ENCODE results near the gene SRP14.
A peak's percentile ranks its signal among the peaks of the same experiment; 100 is the strongest.
"Not testable (repeated sequence)": the region's sequence is repeated elsewhere in the genome, so short reads cannot be mapped to it uniquely, and the experiment has no call there.

The SRP14 gene, protein sequence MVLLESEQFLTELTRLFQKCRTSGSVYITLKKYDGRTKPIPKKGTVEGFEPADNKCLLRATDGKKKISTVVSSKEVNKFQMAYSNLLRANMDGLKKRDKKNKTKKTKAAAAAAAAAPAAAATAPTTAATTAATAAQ

DNA sequence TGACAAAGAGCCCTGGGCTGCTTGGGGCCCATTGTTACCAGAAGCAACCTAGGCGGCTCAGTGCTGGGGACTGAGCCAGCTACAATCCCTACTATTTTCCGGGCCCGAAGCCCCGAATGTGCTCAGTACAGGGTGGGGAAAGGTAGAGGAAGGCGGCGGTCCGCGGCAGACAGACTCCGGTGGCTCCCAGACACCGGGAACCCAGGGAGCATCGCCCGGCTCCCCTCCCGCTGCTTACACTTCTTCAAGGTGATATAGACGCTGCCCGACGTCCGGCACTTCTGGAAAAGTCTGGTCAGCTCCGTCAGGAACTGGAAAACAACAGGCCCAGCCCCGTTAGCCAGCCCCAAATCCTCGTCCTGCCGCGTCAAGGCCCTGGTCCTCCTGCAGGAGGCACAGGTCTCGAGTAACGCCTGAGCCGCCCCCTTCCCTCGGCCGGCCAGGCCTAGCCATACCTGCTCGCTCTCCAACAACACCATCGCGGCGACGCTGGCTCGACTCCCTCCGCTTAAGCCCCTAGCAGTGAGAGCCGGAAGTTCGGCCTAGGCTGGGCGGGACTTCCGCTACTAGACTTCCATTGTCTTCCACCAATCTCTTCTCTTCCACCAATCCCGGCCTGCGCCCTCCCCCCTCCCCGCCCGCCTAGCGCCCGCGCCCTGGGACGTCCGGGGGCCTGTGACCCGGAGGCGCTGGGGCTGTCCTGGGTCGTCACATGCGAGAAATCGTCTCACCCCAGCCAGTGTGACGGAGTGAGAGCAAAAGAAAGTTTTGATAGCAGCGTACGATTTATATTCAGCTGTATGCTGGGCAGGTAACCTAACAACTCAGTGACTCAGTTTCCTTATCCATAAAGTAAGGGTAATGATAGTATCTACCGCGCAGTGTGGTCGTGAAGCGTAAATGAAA, at the start of gene SRP14:
TSS of gene SRP14 (minus strand) at position 544 of the 906 bp plus-strand sequence. CDS start at position 479, 65 bp downstream.
- peak; percentile 93 for DNase-seq (ENCODE audit: low spot score)

DNA sequence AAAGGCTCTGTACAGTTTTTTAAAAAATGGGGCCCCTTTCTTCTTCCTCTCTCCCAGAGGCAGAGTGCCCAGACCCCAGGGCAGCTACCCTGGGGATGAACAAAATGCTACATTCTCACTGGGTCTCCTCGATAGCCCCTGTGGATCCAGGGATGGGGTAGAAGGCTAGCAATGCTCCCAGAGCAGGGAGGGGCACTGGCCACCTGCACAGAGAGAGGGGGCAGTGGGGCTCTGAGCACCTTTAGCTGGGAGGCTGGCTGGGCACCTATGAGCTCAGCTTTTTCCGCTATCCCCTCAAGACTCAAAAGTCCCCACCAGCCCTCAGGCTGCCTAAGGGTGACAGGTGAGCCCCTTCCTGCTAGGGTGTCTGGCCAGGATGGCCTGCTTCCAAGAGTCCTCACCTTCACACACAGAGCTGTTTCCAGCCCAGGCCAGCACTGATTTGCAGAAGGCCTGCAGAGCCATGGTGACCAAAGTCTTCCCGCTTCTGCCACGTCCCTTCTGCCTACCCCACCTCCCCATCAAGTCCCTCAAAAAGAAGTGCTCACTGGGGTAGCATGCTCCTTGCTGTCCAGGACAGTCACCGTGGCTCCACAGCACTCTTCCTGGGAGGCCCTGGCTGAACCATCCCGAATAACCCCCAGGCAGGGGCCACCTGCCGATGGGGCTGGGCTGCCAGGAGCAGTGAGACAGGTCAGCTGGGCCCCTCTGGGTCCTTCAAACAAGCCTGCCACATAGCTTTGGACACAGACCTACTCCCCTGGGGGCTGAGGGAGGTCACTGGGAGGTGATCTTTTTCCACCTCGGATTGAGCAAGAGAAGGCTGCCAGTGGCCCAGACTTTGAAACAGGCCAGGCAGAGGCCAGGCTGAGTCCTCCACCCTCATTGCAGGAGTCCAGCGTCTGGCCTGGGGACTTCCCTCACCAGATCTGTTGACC, 49.3 kb upstream of the SRP14 start:
- no peak for DNase-seq (ENCODE audit: low spot score)

DNA sequence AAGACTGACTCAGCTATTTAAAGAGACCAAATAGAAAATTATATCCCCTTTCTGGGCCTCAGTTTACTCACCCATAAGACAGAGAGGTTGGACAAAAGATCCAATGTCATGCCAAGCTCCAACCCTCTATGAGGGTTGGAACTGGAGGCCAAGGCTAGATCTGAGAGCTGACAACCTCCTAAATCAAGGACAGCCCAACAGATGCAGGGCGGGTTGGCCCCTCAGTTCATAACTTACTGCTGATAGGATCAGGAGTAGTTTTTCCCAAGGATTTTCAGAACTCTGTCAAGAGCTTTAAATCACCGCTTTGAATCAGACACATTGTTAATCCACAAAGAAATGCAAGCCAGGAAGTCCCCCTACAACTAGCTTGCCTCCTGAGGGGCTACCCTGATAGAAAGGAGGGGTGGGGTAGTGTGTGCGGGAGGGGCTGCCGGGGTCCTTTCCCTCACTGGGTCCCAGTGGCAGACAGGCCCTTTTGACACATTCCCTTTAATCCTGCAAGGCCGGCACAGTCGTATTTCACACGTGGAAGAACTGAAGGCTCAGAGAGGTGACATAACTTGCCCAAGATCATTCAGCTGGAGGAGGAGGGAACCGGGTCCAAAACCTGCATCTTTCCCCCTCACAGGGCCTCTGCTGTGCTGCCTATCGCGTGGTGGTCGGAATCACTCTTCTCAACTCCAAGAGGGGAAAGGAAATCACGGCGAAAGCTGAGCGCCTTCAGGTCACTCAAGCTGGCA, 48.3 kb upstream of the SRP14 start:
- no peak for DNase-seq (ENCODE audit: low spot score)

DNA sequence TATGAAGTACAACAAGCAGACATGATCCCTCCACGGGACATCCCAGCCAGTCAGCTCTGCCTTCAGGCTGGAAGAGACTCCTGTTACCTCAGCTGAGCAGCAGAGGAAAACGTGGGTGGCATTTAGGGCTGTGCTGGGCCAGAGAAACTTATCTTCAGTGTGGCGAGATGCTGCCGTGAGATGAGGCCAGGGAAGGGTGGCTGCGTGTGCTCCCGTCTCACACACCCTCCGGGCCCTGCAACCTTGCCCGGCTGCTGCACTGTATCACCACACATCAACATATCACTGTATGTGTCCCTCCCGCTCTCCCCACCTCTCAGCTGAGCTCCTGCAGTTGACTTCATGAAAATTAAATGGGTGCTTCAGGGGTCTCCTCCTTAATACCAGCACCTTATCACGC, 46.3 kb upstream of the SRP14 start:
- DNase-seq (ENCODE audit: low spot score) = no peak

DNA sequence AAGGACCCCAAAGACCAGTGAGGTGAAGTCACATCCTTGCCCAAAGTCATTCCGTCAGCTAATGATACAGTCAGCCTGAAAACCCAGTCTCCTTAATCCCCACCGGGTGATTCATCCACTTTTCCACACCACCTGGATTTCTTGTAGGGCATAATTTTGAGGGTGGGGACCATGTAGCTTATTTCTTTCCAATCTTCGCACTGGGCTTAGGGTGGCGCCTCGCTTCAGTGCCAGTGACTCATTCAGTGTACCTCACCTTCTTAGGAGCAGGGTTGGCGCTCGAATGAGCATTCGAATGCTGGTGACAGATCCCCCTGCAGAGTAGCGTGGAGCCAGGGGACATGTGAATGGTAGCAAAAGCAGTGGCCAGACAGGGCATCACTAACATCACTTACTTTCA, 45.7 kb upstream of the SRP14 start:
- DNase-seq (ENCODE audit: low spot score) = no peak

DNA sequence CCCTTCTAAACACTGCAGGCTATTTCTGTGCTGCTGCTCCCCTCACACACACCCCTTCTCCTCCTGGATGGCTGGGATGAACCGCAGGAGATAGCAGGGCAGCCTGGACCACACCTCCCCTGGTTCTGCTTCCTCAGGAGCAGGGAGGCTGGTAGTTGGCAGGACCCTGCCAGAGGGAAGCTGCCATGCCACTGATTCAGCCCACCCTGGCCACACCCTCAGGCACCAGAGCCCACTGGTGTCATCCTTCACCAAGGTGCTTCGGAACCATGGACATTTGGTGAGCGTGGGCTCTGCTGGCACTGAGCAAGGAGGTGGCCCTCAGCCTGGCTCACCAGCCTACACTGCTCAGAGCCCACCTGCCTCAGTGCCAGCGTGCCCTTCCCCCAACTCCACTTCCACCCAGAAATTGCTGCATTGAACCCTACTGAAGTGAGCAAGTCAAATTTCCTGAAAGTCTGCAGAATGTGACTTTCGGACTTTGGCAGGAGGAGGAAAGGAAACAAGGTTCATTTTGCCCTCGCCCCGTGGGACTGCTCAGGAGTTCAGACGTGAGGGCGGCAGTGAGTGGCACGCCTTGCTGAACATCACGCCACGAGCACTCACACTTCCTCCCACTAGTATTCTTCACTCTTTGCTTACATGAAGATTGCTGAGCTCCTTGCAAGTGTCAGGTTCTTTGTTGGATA, 43.4 kb upstream of the SRP14 start:
- DNase-seq (ENCODE audit: low spot score) = no peak

DNA sequence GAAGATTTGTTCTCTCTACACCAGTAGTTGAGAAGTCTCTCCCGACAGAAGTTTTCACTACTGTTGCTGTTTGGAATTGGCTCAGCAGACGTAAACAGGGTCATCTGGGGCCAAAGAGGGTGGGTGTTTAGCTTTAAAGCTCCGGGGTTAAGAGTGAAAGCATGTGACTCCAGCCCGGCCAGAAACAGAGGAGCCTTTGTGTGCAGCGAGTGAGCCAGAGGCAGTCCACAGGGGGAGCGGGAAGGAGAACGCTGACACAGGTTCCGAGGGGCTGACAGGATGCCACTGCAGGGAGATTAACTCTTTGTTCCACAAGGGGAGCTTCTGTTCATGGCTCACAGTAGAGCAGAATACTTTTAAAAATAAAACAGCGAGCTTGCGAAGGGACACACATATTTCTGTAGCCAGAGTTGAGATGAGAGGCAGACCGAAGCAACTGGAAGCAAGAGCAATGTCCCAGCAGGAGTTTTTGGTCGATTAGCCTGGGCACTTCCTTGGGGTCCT, 42.8 kb upstream of the SRP14 start:
- DNase-seq (ENCODE audit: low spot score) = peak; percentile 70

DNA sequence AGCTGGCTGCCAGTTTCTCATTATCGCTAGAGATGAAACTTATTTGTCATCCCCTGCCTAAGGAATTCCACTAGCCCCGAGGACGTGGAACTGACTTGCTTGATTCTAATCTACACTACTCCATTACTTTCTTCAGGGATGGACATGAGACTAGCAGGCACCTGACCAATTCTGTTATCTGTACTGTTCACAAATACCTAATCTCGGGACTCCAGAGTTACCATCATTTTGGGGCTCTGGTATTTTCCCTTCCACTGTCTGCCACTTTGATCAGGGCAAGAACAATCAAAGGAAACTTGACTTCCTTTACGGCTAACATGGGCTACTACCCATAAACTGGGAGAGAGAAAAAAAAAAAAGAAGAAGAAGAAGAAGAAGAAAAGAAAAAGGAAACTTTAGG, 41.9 kb upstream of the SRP14 start:
- DNase-seq (ENCODE audit: low spot score) = no peak

DNA sequence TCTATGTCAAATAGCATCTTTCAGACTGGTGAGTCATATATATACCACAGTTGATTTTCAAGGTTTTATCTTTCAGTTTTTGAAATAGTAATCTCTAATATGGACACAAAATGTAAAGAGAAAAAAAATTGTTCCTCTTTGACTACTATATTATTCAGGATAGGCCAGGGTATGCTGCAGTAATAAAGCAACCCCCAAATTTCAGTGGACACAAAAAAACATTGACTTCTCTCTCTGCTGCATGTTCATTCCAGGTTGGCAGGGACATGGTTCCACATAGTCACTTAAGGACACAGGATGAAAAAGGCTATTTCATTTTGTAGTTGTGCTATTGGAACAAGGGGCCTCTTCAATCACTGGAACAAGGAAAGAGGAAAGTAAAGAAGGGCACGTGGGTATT, 41.1 kb upstream of the SRP14 start:
- no peak for DNase-seq (ENCODE audit: low spot score)

DNA sequence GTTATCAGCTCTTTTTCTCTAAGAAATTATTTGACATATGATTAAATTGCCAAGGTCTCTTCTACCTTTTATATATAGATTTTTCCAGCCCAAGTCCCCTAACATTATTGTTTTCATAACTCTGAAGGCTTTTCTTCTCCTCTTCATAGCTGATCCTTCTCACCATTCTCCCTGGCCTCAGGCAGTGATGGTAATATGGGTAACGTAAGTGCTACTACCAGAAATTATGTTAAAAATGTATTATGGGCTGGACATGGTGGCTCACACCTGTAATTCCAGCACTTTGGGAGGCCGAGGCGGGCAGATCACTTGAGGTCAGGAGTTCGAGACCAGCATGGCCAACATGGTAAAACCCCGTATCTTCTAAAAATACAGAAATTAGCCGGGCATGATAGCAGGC, 40.5 kb upstream of the SRP14 start:
- no peak for DNase-seq (ENCODE audit: low spot score)

DNA sequence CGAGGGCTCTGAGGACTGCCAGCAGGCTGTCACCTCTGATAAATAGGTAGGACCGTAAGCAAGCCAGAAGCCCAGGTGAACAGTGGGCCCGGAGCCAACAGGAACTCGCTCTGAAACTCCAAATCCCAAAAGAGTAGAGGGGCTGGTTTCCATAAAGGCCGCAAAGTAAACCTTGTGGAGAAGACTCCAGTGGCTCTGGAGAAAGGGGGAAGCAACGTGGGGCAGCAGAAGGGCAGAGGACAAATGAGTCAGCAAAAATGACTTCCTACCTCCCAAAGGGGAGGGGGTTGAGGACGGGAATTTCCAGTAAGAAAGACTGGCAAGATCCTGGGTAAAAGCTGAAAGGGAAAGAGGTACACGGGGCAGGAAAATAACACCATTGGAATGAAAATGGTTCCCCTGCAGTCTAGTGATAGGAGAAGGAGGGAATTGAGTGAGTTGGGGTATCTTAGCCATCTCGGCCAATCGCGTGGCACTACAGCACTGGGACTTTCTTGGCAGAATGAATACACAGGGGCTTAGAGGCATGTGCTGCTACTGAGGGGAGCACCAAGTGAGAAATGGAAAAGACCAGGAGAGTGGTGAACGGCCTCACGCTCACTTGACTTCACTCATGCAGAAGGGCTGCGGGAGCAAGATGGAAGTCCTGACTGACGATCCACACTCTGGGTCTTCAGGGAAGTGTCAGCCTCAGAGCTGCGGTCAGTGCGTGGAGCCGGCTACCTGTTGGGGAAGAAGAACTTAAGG, 36.5 kb upstream of the SRP14 start:
- DNase-seq (ENCODE audit: low spot score) = no peak

DNA sequence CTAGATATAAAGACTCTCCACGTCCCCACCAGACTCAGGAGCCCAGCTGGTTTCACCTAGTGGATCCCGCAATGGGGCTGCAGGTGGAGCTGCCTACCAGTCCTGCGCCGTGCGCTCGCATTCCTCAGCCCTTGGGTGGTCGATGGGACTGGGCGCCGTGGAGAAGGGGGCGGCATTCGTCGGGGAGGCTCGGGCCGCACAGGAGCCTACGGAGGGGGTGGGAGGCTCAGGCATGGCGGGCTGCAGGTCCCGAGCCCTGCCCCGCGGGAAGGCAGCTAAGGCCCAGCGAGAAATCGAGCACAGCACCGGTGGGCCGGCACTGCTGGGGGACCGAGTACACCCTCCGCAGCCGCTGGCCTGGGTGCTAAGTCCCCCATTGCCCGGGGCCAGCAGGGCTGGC, 35.7 kb upstream of the SRP14 start:
- DNase-seq (ENCODE audit: low spot score) = not testable (repeated sequence)

DNA sequence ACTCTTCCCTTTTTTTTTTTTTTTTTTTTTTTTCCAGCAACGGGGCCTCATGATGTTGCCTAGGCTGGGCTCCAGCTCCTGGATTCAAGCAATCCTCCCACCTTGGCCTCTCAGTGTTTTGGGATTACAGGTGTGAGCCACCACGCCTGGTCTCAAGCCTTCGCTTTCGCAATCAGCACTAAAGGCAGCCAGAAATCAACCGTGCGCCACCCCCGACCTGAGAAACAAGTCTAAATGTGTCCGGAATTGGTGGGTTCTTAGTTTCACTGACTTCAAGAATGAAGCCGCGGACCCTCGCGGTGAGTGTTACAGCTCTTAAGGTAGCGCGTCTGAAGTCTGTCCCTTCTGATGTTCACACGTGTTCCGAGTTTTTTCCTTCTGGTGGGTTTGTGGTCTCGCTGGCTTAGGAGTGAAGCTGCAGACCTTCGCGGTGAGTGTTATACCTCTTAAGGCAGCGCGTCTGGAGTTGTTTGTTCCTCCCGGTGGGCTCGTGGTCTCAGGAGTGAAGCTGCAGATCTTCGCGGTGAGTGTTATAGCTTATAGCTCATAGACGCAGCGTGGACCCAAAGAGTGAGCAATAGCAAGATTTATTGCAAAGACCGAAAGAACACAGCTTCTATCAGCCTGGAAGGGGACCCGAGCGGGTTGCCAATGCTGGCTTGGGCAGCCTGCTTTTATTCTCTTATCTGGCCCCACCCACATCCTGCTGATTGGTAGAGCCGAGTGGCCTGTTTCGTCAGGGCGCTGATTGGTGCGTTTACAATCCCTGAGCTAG, 34.9 kb upstream of the SRP14 start:
- not testable (repeated sequence) for DNase-seq (ENCODE audit: low spot score)

DNA sequence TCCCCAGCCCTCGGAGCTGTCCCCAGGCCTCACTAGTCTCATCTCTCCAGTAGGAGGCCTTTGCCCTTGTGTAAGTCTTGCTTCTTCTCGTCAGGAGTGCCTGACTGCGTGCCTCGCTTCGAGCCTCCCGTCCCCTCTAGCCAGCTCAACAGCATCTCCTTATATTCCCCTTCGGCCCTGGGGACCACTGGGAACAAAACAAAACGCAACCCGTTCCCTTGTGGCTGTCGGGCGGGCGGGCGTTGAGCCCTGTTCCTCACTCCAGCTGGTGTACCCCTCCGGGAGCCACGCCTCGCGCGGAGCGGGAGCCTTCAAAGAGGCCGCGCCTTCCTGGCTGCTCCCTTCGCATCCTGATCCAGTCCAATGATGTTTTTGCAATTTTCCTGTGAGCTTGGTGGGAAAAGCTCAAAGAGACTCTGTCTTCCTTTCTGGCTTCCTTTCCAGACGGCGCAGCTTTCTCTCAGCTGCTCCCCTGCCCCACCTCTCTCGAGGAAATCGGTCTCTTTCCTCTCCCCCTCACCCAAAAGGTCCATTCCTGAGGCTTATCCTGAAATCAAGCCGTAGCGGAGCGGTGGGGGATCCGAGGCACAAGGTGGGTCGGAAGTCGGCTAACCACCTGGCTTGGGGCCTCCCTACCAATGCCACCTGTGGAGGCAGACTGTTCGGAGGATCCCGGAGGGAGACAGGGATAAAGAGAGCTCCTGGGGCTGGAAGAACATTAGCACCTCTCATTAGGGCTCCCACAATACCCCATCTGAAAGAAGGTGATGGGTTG, 33.4 kb upstream of the SRP14 start:
- no peak for DNase-seq (ENCODE audit: low spot score)

DNA sequence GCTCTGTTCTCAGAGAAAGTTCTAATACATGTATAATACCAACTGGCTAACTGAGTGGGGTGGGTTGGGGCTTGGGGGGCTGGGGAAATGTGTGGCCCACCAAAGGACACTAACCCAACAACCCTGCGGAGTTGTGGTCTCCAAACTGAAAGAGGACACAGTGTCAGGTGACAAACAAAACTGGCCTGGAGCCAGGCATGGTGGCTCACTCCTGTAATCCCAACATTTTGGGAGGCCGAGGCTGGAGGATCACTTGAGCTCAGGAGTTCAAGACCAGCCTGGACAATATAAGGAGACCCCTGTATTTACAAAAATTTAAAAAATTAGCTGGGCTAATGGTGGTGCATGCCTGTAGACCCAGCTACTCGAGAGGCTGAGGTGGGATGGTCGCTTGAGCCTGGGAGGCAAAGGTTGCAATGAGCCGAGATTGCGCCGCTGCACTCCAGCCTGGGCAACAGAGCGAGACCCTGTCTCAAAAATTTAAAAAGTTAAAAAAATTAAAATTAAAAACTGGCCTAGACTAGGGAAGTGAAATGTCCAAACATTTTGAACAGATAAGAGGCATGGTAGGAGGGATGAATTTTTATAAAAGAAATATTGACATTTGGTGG, 31.7 kb upstream of the SRP14 start:
- no peak for DNase-seq (ENCODE audit: low spot score)

DNA sequence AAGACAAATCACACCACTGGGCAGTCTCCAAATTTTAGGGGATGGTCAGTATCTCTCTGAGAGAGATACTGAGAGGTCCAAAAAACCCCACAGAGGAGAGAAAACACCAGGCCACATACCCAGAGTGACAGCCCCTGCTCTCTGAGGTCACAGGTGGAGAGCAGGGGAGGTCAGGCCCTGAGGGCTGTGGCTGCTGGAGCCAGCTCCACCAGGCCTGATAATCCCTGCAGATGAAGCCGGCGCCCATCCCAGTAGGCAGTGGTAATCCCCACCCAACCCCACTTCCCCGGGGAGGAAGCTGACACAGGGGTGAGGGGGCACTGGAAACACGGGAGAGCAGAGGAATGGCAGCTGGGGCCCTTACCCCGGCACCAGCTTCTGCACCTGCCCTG, 31.2 kb upstream of the SRP14 start:
- no peak for DNase-seq (ENCODE audit: low spot score)

DNA sequence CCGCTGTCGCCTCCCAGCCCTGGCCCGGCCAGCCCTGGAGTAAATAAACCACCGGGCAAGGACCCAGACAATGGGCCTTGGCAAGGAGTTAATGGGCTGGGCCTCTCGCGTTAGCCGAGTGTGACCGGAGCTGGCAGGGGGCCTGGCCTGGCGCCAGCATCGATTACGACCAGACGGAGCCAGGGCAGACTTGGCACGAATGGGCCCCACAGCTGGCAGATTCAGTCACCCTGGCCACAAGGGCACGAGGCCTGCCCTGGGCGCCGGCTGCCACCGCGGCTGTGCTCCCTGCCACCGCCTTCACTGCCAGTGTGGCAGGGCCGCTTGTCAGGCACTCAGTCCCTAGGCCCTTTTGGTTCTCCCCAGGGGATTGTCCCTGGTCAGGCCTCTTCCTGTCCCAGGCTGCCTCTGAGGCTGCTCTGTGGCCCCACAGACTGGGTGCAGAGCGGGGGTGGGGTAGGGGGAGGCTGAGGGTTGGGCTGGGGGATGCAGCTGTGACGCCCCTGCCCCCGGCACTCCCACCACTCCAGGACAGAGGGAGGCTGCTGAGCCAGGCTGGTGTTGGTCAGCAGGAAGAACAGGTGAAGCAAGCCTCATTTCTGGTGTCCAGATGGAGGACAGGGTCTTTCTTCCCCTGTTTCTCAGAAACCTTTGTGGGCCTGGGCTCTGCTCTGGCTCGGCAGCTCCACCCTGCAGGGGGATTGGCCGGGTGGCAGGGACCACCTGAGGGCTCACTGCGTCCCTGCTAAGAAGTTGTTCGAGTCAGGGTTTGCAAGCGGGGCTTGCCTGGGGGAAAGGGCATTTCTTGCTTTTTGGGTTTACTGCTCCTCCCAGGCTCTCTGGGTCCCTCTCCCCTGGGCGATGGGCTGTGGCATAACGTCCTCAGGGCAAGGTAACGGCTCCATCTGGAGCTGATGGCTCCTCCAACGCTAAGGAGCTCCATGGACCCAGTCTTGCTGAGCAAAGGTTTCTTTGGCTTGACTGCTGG, 30.5 kb upstream of the SRP14 start:
- peak; percentile 70 for DNase-seq (ENCODE audit: low spot score)
